Left ventricle myocardium inferior (tissue), 1 donor: ENCODE data around the gene RGS6. TPM values are rescaled to one million over a fixed set of nuclear protein-coding genes. Genes with fewer than 3 reads are reported as not detected.

ENCODE experiments used
- DNase-seq: peaks from one replicate; pipeline ENCODE4 v3.0.0-alpha.2; 2020
- H3K27ac ChIP-seq: fragments of 200-600 bp; replicated peaks from 2 replicates; pipeline ENCODE4 v1.8.0; 2021
- H3K27me3 ChIP-seq: fragments of 200-600 bp; 2 replicates; pipeline ENCODE4 v1.8.0; 2021; ENCODE audit warnings: low read depth
- H3K36me3 ChIP-seq: fragments of 200-600 bp; 2 replicates; pipeline ENCODE4 v1.8.0; 2021
- H3K4me1 ChIP-seq: fragments of 200-600 bp; 2 replicates; pipeline ENCODE4 v1.8.0; 2021
- H3K4me3 ChIP-seq: fragments of 200-600 bp; 2 replicates; pipeline ENCODE4 v1.8.0; 2021; ENCODE audit warnings: mild to moderate bottlenecking, moderate library complexity
- H3K9me3 ChIP-seq: fragments of 200-600 bp; replicated peaks from 2 replicates; pipeline ENCODE4 v1.8.0; 2021
- CTCF ChIP-seq: fragments of 200-600 bp; IDR thresholded peaks from 2 replicates; pipeline ENCODE4 v1.8.0; 2021; ENCODE audit warnings: antibody characterized with exemption, mild to moderate bottlenecking, borderline replicate concordance
- intact Hi-C: fragments of 100-400 bp; cut with micrococcal nuclease; formaldehyde crosslinking; loops from one replicate; pipeline ENCODE4 v1.11.0; 2022
- total RNA-seq: library from RNA; stranded (reverse); fragmentation: NEBNext Ultra II Directional; extraction: Animal tissue kit (Norgen Biotek cat#: 25700); gene quantifications from one replicate; pipeline ENCODE4 v1.2.1, GENCODE V29; 2021
- donor health status: DM: no; HTN: yes; CAD: no; lungs with severe emphysema.

The RGS6 gene
- total RNA-seq, 1 donor from 2014 or later = 23.0 TPM

GRCh38 chr14:72215080-72215479, 282.9 kb downstream of the RGS6 start:
- Histone ChIP-seq H3K27ac (no peak overlapping the region), H3K4me3 (no peak overlapping the region), H3K4me1 (no peaks in the 10 kb centered on the region), H3K27me3 (no peaks in the 10 kb centered on the region), H3K36me3 (no peaks in the 10 kb centered on the region), H3K9me3 (no peaks in the 10 kb centered on the region)
- DNase-seq = no peak
- intact Hi-C loops = no loop called here
- no peak for TF ChIP-seq CTCF

- no peak for DNase-seq
- H3K27ac ChIP-seq = no peak overlapping the region
- H3K4me1 ChIP-seq = no peaks in the 10 kb centered on the region
- intact Hi-C loops = no loop called here
- H3K4me3 ChIP-seq = no peak overlapping the region
- H3K9me3 ChIP-seq = peaks cover 7% of the 10 kb centered on the region
- no peaks in the 10 kb centered on the region for H3K36me3 ChIP-seq
- TF ChIP-seq CTCF = no peak
- no peaks in the 10 kb centered on the region for H3K27me3 ChIP-seq
Measured at GRCh38 chr14:72217135-72217534, 284.9 kb downstream of the RGS6 start.

GRCh38 chr14:72222046-72222445, 289.8 kb downstream of the RGS6 start:
- Histone ChIP-seq H3K27me3 (no peaks in the 10 kb centered on the region), H3K4me3 (no peak overlapping the region), H3K27ac (no peak overlapping the region), H3K9me3 (peaks cover 7% of the 10 kb centered on the region), H3K36me3 (no peaks in the 10 kb centered on the region), H3K4me1 (no peaks in the 10 kb centered on the region)
- TF ChIP-seq CTCF = no peak
- intact Hi-C loops = no loop called here
- no peak for DNase-seq

- H3K4me3 ChIP-seq = no peak overlapping the region
- intact Hi-C loops = no loop called here
- peak; percentile 14 for DNase-seq
- no peaks in the 10 kb centered on the region for H3K9me3 ChIP-seq
- peaks cover 4% of the 10 kb centered on the region for H3K4me1 ChIP-seq
- TF ChIP-seq CTCF = no peak
- no peaks in the 10 kb centered on the region for H3K36me3 ChIP-seq
- no peak overlapping the region for H3K27ac ChIP-seq
- no peaks in the 10 kb centered on the region for H3K27me3 ChIP-seq
Measured at GRCh38 chr14:72236629-72237028, 304.4 kb downstream of the RGS6 start.

GRCh38 chr14:72237722-72238666, 305.8 kb downstream of the RGS6 start:
- TF ChIP-seq CTCF = no peak
- Histone ChIP-seq H3K9me3 (no peaks in the 10 kb centered on the region), H3K4me3 (no peak overlapping the region), H3K27me3 (no peaks in the 10 kb centered on the region), H3K27ac (no peak overlapping the region), H3K36me3 (no peaks in the 10 kb centered on the region), H3K4me1 (peaks cover 4% of the 10 kb centered on the region)
- intact Hi-C loops = no loop called here
- DNase-seq = no peak
